GM21717 (cell line): ENCODE data around the gene GZMM.

Experiments used
- ATAC-seq: cut with Tn5 transposase; IDR thresholded peaks from one replicate; pipeline ENCODE4 v1.9.1; 2021; ENCODE audit warnings: mild to moderate bottlenecking, moderate library complexity; ENCODE audit not compliant: unreplicated experiment

Gene GZMM

DNA sequence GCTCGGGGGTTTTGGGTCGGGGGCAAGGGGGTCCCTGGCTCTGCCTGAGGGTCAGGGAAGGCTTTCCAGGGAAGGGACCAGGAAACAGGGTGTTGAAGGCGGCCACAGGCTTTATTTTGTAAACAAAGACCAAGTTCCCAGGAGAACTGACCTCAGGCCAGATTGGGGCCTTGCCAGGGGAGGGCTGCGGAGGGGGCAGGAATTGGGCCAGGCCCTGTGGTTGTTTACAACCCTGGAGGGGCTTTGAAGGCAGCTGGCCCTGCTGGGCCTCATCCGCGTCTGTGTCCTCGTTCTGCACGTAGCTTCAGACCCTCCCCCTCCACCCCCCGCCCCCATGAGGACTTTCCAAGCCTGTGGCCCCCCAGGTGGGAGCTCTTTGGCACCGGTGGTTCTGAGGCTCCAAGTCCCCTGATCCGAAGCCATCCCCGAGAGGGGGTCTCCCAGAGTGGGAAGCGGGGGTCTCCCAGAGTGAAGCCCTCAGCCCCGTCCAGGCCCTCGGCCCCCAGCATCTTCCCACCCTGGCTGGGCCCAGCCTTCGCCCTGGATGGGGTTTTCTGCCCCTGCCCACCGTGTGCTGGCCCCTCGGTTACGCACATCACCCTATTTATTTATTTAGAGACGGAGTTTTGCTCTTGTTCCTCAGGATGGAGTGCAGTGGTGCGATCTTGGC, 15.1 kb downstream of the GZMM start:
- ATAC-seq: no peak

GRCh38 chr19:560121-560520, 16.3 kb downstream of the GZMM start:
- ATAC-seq: no peak

DNA sequence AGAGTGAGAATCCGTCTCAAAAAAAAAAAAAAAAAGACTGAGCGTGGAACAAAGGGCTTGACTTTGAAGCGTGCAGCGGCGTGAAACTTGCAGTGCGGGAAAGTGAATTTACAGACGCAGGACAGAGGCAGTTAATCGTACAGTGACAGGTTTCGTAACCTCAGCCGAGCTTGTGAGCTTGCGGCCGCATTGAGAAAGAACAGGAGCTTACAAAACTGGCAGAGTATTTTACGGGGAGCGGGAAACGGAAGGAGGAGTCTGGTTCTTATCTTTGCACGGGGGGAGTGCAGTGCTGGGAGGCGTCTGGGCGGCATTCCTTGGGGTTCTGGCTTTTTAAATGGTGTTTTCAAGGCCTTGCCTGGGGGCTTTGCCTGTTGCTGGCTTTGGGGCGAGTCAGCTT, 22.6 kb downstream of the GZMM start:
- ATAC-seq: no peak

DNA sequence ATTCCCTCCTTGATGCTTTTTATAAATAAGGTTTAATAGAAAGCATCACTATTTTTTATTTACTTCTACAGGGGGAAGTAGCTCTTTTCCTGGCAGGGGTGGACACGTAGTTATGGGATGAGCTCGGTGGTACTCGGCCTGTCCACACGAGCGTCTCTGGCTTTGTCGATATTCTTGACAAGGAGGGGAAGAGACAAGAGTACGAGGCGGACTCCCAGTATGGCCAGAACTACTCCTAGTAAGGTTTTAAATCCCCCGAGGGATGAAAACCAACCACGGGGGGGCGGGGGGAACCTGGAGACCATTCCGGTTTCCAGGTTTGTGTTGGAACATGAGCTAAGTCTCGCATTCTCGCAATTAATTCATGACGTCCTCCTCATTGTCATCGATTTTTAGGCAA, 23.0 kb downstream of the GZMM start:
- ATAC-seq: no peak

DNA sequence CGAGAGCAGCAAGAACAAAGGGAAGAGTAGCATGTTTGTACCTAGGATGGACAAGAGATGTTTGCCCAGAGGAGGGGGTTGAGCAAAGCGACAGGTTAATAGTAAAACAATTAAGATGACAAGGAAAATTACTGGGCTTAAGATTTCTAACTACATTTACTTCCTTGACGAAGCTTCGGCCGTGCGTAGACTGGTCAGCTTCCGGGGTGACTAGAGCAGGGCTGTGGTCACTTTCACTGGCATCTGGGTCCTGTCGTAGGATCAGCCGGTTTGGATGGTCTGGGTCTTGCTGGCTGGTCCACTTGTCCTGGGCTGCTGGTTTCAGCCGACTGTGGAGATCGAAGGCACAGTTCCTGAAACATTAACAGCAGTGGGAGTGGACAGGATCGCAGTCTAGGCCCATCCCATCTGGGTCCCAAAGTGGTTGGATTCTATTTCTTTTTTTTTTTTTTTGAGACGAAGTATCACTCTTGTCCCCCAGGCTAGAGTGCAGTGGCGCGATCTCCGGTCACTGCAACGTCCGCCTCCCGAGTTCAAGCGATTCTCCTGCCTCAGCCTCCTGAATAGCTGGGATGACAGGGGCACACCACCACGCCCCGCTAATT, 23.5 kb downstream of the GZMM start:
- no peak for ATAC-seq

DNA sequence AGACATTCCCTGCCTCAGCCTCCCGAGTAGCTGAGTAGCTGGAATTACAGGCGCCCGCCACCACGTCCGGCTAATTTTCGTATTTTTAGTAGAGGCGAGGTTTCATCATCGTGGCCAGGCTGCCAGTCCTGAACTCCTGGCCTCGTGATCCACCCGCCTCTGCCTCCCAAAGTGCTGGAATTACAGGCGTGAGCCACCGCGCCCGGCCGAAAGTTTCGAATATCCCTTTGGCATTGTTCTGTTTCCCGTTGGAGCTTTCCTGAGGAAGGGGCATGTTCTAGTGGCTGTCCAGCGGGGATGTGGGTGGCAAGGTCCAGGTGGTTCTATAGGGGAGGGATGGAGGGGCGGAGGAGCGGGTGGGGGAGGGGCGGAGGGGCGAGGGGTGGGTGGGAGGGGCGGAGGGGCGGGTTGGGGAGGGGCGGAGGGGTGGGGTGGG, 26.4 kb downstream of the GZMM start:
- no peak for ATAC-seq

GRCh38 chr19:570937-571565, 27.2 kb downstream of the GZMM start:
- ATAC-seq: no peak

GRCh38 chr19:571566-571974, 27.7 kb downstream of the GZMM start:
- ATAC-seq: no peak

DNA sequence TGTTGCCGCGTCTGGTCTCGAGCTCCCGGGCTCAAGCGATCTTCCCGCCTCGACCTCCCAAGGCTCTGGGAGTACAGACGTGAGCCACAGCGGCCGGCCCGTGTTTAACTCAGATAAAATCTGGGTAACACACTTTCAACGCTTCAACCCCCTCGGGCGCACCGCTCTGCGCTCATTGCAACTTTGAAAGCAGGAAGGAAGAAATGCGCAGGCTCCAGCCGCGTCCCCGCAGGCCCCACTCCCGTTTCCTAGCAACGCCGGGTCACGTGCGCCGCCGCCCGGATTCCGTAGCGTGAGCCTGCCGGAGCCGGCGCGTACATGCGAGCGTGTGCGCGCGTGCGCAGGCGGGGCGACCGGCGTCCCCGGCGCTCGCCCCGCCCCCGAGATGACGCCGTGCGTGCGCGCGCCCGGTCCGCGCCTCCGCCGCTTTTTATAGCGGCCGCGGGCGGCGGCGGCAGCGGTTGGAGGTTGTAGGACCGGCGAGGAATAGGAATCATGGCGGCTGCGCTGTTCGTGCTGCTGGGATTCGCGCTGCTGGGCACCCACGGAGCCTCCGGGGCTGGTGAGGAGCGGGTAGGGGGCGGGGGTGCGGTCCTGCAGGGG, 28.4 kb downstream of the GZMM start, which contains the start of gene BSG:
BSG (plus strand) TSS at position 457 of the 603 bp plus-strand sequence; CDS start at position 496, 39 bp downstream.
- peak; percentile 51 for ATAC-seq

DNA sequence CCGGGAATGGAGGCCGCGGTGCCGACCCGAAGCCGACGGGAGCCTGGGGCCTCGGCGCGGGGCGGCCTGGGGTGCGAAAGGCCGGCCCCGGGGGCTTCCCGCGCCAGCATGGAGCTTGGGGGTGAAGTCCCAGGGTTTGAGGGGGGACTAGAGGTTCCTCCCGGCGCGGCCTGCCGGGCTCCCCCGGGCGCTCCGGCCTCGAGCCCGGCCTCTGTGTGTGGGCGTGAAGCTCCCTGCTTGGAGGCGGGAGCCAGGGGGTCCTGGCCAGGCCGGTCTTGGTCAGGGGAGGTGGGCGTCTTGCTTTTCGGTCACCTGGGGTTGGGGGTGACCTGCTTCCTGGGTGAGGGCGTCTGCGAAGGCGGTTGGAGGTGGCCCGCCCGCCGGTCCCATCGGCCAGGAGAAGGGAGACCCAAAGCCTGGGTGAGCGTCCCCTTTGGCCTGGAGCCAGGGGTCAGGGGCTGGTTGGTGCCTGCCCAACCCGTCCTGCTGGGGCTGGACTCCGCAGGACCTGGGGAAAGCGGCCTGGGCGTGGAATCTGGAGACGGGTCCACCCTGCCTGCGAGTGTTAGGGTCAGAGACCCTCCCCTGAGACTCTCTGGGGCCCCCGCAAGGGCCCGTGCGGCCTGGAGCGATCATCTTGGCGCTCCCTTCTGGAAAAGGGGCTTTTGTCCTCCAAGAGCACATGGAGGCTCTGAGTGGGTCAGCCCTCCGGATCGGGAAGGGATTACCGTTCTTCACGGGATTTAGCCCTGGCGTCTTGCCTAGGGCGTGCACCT, 29.1 kb downstream of the GZMM start:
- peak; percentile 25 for ATAC-seq

GRCh38 chr19:573519-573825, 29.6 kb downstream of the GZMM start:
- no peak for ATAC-seq

DNA sequence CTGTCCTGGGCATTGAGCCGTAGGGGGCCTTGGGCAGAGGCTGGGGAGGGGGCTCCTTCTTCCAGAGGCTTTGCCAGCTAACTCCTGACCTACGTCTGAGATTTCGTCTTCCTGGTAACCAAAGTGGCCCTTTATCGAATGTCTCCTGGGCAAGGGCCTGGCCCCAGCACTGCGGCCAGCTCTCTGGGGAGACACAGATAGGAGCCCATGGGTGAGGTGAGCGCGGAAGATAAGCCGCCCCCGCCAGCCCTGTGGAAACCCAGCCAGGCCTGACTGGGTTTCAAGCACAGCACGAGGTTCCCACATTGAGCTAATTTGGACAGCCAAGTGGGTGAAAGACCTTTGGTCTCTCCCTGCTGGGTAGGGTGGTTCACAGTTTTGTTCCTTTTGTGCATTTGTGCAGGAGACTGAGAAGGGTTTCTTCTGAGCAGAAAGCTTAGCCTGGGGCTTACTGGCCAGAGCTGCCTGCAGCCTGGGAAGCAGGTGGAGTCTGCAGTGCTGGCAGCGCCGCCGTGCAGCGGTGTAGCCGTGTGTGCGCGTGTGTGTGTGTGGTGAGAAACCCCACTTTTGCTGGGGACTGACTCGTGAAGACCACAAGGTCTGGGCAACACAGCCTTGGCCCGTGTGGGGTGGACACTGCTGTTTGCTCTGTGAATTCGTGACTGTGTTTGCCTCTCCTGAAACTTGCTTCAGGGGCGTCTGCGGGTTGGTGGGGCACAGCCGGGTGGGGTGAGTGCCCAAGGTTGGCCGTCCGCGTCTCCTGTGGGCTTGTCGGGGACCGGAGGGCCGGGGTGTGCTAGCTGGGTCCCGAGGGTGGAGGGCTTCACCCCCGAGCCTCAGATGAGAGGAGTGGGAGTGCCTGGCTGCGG, 31.0 kb downstream of the GZMM start:
- no peak for ATAC-seq

- no peak for ATAC-seq
These were observed 32.0 kb downstream of the GZMM start for GRCh38 chr19:575527-576506.

GRCh38 chr19:576768-577438, 33.0 kb downstream of the GZMM start:
- ATAC-seq: no peak

DNA sequence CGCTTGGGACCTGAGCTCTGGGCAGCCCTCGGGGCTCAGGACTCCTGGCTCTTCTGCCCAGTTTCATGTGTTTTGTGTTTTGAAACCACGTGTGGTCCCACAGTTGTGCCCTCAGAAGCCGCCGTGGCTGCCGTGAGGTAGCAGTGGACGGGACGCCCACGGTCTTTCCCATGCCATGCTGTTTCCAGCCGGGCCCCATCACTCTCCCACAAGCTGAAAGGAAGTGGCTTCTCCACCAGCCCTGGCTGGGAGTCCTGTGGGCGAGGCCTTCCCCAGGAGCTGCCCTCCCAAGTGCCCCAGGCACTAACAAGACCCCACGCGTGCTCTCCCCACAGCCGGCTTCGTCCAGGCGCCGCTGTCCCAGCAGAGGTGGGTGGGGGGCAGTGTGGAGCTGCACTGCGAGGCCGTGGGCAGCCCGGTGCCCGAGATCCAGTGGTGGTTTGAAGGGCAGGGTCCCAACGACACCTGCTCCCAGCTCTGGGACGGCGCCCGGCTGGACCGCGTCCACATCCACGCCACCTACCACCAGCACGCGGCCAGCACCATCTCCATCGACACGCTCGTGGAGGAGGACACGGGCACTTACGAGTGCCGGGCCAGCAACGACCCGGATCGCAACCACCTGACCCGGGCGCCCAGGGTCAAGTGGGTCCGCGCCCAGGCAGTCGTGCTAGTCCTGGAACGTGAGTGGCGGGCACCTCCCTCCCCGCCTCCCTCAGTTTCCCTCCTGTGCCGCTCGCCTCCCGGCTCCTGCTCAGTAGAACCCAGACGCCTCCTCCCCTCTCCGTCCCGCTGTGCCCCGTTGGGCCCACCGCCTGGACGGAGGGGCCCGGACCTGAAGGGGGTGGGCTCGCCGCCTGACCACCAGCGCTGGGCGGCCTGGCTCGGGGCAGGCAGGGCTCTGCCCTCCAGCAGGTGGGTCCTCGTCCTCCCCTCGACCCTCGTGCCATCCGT, 33.9 kb downstream of the GZMM start:
- no peak for ATAC-seq

DNA sequence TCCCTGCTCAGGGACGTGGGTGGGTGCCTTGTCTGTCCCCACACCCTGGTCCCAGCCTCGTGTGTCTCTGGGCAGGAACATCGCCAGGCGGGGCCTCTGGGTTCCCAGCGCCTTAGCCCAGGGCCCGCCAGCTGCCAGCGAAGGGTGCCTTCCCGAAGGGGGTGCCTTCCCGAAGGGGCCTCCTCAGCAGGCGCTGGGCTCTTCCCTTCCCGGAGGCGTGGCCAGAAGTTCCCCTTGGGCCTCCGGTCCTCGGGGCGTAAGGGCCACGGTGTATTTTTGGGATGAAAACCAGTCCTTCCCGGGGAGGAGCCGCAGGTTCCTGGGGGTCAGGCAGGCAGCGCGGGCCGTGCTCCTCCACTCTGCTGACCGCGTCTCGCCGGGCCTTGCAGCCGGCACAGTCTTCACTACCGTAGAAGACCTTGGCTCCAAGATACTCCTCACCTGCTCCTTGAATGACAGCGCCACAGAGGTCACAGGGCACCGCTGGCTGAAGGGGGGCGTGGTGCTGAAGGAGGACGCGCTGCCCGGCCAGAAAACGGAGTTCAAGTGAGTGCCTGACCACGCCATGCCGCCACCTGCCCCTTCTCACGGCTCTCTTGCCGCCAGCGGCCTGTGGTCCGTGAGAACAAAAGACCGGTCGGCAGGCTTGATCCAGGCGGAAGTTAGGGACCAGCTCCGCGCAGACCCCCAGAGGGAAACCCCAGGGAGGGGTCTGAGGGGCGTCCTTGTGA, 35.4 kb downstream of the GZMM start:
- ATAC-seq: no peak

- no peak for ATAC-seq
These were observed 35.9 kb downstream of the GZMM start for GRCh38 chr19:579842-580155.
